ENCODE results near the gene CHRNB4.

GRCh38 chr15:78624651-78625590 lies 16.1 kb downstream of the CHRNB4 start:
- TF ChIP-seq GATA2 (IDR thresholded peaks at IDR 0.05; ENCODE audit: low read depth, low read length) (no peak), GATA3 (IDR thresholded peaks at IDR 0.05; ENCODE audit: low read depth, low read length) (no peak)
